Activated gamma-delta T cell (primary cell): Measurements from ENCODE around the gene SH3PXD2A.

ENCODE experiments used
- DNase-seq: peaks from one replicate; lab custom pipeline; 2025; lab: John Stamatoyannopoulos, UW

SH3PXD2A gene

DNA sequence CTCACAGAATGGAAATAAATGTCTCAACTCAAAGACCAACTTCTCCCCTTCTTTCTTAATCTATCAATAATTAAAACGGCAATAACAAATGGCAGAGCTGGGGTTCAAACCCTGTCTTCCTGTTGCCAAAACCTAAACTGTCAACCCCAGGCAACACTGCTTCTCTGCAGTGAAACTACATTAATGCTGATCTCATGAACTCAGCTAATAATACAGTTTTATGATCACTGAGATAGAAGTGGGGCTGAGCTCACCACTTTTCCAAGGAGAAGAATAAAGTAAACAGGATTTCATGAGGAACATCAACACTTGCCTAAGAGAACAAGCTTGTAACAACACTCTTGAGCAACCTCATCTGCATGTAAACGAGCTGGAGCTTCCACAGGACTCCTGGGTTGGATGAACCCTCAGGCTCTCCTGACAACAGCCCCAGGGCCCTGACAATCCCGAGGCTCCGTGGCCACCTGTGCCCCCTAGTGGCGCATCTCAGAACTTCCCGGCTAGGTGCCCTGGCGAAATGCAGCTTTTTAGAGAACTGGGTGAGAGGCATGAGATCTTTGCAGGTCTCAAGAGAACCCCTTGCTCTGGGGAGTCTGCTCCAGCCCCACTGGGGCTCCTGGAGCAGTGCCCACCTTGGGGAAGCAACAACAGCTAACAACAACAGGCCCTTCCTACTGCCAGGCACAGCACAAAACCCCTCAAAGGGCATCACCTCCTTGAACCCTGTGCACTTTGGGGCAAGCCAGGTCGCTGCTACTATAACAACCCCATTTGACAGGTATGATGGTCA, 169.3 kb downstream of the SH3PXD2A start:
- DNase-seq = no peak

DNA sequence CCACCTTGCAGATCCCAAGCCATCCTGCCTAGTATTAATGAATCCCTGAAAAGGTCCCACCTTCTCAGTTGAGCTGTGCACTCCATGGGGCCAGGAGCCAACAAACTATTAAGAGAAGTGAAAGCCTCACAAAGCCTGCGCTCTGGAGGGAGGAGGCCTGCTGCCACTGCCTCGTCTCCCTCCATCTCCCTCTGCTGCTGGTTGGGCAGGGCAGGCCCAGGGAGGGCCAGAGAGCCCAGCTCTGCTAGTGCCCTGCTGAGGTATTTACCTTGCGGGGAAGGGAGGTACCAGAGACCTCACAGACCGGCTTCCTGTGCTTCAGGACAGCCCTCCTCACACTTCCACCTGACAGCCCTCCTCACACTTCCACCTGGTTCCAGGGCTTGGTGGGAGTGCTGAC, 171.5 kb downstream of the SH3PXD2A start:
- no peak for DNase-seq

DNA sequence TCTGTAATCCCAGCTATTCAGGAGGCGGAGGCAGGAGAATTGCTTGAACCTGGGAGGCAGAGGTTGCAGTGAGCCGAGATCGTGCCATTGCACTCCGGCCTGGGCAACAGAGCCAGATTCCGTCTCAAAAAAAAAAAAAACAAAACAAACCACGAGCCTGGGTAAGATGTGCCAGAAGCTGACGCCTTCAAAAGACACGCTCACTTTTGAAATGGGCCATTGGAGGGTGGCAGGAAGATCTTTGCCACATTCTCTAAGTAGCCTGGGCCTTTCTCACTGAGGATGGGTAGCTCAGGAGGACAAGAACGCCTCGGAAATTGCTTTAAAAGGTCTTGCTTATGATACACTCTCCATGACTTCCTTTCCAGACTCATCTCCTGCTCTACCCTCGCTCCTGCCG, 172.7 kb downstream of the SH3PXD2A start:
- no peak for DNase-seq

GRCh38 chr10:103681617-103682399, 173.6 kb downstream of the SH3PXD2A start:
- DNase-seq = no peak

DNA sequence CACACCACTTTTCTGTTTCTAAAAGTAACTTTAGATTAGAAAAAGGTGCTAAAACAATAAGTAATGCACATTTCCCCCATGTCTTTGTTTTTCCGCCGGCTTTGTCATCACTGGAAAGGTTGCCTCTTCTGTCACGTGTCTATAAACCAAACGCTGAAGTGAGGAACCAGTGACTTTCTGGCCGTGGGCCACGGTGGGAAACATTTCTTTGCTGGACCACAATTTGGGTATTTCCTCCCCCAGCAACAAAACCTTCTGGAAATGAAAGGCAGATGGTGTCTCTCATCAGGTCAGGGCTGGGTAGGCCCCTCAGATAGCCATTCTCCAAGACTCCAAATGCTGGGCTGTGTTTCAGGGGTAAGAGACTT, 174.5 kb downstream of the SH3PXD2A start:
- no peak for DNase-seq

DNA sequence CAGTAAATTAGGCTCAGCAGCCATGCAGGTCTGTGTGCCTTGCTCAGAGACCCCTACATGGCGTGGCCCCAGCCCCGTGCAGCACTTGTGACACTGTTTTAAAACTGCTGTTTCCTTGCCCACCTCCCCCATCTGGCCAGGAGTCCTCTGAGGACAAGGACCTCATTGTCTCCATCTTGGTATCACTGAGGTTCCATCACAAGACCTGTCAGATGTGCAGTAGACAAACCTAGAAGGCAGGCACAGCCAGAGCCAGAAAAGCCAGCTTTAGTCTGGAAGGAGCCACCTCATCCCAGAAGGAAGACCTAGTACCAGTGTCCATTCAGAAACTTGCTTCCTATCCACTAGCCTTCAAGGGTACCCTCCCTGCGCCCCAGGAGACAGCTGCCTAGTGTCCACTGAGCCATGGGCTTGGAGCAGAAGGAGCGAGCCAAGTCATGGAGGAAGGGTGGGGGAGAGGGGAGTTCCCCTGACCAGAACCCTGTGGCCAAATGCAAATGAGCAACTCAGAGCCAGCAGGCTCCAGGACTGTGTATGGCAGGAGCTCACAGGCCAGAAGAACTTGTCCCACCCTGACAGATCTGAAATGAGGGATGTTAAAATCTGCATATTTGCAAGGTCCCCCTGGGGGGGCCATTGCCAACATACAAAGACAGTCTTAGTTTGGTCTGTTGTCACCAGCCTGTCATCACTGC, 176.1 kb downstream of the SH3PXD2A start:
- DNase-seq = no peak

DNA sequence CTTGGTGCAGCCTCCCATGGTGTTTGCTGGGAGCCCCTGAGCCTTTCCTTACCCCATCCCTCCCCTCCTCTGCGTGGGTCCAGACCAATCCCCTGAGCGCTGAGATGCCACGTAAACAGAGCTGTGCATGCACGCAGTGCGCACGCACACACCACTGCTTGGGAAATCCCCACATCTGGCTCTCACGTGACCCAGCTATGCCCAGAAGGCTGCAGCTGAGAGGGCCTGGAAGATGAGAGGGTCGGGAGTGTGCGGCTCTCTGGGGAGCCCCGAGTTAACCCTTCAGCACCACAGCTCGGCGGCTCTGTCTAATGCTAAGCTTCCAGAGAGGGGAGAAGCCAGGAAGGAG, 177.2 kb downstream of the SH3PXD2A start:
- peak; percentile 40 for DNase-seq

GRCh38 chr10:103677486-103678177, 177.7 kb downstream of the SH3PXD2A start:
- DNase-seq = no peak

GRCh38 chr10:103676851-103677417, 178.4 kb downstream of the SH3PXD2A start:
- no peak for DNase-seq

- DNase-seq = no peak
Measured at GRCh38 chr10:103676058-103676785, 179.2 kb downstream of the SH3PXD2A start.

DNA sequence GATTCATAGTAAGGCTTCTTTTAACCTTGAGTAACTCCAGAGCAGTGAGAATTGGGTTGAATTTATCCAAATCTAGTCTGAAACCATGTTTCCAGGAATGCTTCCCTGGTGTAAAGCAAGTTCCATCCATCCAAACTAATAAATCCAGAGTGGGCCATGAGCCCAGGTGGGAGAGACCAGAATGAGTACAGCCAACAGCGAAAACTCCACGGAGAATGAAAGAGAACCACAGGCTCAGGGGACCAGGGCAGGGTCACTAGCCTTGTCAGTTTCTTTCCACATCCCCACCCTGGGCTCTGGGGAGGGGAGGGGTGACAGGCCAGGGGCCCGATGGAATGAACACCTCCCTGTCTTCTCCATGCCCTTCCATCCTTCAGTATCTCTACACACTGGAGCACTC, 181.8 kb downstream of the SH3PXD2A start:
- no peak for DNase-seq

DNA sequence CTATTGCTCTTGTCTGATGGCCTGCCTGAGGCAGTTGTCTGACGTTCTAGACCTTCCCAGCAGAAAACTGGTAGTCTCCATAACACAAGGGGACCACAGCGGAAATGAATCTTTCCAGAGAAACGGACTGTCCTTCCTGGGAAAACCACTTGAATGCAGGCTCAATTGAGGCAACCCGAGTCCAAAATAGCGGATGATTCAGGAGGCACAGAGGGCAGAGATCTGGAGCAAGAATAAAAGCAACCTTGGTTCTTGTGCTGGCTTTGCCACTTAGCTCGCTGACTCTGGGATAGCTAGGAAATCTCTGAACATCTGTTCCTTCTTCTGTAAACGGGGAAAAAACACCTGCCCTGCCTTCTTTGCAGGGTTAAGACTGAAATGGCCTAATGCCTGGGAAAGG, 183.0 kb downstream of the SH3PXD2A start:
- no peak for DNase-seq

- DNase-seq = no peak
Measured at GRCh38 chr10:103671126-103671895, 184.1 kb downstream of the SH3PXD2A start.

- no peak for DNase-seq
Measured at GRCh38 chr10:103669944-103670343, 185.4 kb downstream of the SH3PXD2A start.

DNA sequence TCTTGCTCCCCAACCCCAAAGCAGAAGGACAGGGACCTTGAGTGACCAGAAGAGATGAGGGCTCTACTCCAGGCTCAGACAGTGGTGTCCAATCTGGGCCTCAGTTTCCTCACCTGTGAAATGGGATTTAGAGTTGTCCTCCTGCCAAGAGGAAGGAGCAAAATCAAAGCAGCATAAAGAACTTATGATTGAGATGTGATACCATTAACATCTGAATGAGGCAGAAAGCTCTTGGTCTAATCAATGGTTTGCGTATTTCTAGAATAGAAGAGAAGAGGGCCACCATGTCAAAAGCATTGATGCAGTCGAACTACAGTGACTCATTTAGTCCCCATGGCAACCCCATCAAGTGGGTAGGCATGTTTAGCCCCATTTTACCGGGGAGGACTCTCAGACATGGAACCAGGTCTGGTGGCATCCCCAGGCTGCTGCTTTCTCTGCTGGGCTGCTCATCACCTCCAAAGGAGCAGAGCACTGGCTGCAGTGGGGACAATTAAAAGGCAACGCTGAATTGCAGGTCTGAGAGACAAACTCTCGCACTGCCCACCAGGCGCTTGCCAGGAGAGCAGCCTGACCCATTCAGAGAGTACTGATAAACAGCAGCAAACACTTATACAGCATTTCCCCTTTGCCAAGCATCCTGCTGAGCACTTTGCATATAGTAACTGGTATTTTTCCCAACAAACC, 186.0 kb downstream of the SH3PXD2A start:
- no peak for DNase-seq

- DNase-seq = no peak
Measured at GRCh38 chr10:103668351-103669242, 186.8 kb downstream of the SH3PXD2A start.

DNA sequence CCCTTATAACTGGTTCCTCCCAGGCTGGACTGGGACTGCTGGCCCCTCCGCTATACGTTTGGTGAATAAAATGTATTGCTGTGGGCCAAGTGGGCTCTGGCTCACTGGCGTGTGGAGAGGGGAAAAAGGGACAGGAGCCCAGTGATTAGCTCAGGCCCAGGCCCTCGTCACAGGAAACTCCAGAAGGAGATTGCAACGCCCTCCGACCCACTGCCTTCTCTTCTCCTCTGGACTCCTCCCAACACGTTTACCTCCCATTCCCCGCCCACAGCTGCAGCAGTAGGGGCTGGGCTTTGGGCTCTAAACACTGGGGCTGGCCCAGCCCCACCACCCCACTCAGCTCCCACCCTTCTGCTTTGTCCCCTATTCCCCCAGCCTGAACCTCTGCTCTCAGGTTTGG, 188.0 kb downstream of the SH3PXD2A start:
- no peak for DNase-seq

GRCh38 chr10:103666762-103667150, 188.6 kb downstream of the SH3PXD2A start:
- DNase-seq = no peak
